ENCODE data around the gene C3orf52.

DNA sequence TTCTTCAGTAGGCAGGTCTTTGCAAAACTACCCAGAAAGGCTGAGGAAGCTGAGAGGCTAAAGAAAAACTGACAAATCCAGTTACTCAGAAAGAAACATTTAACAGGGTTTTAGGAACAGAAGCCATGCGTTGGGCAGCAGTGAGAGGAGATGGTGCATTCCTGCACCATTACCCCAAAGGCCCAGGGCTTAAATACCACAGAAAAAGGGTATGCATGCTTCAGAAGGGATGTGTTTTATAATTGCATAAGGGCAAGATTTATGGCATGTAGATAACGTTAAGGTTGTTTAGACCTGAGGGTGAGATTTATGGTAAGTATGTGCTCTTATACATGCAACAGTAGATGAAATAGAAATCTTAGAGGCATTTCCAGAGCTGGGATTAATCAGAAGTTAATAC lies 10.0 kb downstream of the C3orf52 start:
- TF ChIP-seq EZH2 (IDR thresholded peaks at IDR 0.05; ENCODE audit: borderline replicate concordance, insufficient read depth, low read depth, low read length, poor library complexity, severe bottlenecking), result no peak
- TF ChIP-seq, protein P1, sequence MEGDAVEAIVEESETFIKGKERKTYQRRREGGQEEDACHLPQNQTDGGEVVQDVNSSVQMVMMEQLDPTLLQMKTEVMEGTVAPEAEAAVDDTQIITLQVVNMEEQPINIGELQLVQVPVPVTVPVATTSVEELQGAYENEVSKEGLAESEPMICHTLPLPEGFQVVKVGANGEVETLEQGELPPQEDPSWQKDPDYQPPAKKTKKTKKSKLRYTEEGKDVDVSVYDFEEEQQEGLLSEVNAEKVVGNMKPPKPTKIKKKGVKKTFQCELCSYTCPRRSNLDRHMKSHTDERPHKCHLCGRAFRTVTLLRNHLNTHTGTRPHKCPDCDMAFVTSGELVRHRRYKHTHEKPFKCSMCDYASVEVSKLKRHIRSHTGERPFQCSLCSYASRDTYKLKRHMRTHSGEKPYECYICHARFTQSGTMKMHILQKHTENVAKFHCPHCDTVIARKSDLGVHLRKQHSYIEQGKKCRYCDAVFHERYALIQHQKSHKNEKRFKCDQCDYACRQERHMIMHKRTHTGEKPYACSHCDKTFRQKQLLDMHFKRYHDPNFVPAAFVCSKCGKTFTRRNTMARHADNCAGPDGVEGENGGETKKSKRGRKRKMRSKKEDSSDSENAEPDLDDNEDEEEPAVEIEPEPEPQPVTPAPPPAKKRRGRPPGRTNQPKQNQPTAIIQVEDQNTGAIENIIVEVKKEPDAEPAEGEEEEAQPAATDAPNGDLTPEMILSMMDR (IDR thresholded peaks at IDR 0.05), result no peak

Data from B cell (primary cell).